Neural progenitor cell (in vitro differentiated cells): ENCODE measurements around the gene CPA4. TPM values are rescaled to one million over a fixed set of nuclear protein-coding genes. Genes with fewer than 3 reads are reported as not detected.

Experiments
- DNase-seq: peaks from one replicate; pipeline ENCODE4 v3.0.0-alpha.2; 2016; ENCODE audit warnings: low spot score
- H2AFZ ChIP-seq: fragments of 200-600 bp; sonication (generic); replicated peaks from 2 replicates; pipeline ENCODE4 v1.6.1; 2016; ENCODE audit warnings: antibody characterized with exemption
- H3F3A ChIP-seq: fragments of 200-600 bp; sonication (generic); 2 replicates; pipeline ENCODE4 v1.6.1; 2016; ENCODE audit warnings: antibody characterized with exemption, low read depth
- H3K27ac ChIP-seq: fragments of 200-600 bp; sonication (generic); 2 replicates; pipeline ENCODE4 v1.5.1; 2016; ENCODE audit warnings: mild to moderate bottlenecking
- H3K27me3 ChIP-seq: fragments of 200-600 bp; sonication (generic); 2 replicates; pipeline ENCODE4 v1.6.1; 2016; ENCODE audit warnings: mild to moderate bottlenecking, moderate library complexity
- H3K36me3 ChIP-seq: fragments of 200-600 bp; sonication (generic); 2 replicates; pipeline ENCODE4 v1.5.1; 2016
- H3K4me1 ChIP-seq: fragments of 200-600 bp; sonication (generic); 2 replicates; pipeline ENCODE4 v1.6.1; 2016; ENCODE audit warnings: mixed run types
- H3K4me2 ChIP-seq: fragments of 200-600 bp; sonication (generic); 2 replicates; pipeline ENCODE4 v1.6.1; 2016
- H3K4me3 ChIP-seq: fragments of 200-600 bp; sonication (generic); 2 replicates; pipeline ENCODE4 v1.5.1; 2016
- H3K79me2 ChIP-seq: fragments of 200-600 bp; sonication (generic); 2 replicates; pipeline ENCODE4 v1.6.1; 2016; ENCODE audit warnings: low read depth
- H3K9ac ChIP-seq: fragments of 200-600 bp; sonication (generic); 2 replicates; pipeline ENCODE4 v1.6.1; 2016
- H3K9me3 ChIP-seq: fragments of 200-600 bp; sonication (generic); 2 replicates; pipeline ENCODE4 v1.5.1; 2016; ENCODE audit warnings: low read depth
- H4K20me1 ChIP-seq: fragments of 200-600 bp; sonication (generic); 2 replicates; pipeline ENCODE4 v1.6.1; 2016; ENCODE audit warnings: low read depth
- H3K27ac Mint-ChIP-seq: 3 replicates; pipeline ENCODE4 v1.8.0; 2021; ENCODE audit warnings: mixed read lengths
- H3K27me3 Mint-ChIP-seq: 2 replicates; pipeline ENCODE4 v1.8.0; 2022; ENCODE audit warnings: low read depth, mild to moderate bottlenecking, inconsistent platforms, moderate library complexity, mixed read lengths; ENCODE audit not compliant: insufficient read depth
- H3K36me3 Mint-ChIP-seq: 3 replicates; pipeline ENCODE4 v1.8.0; 2021; ENCODE audit warnings: mixed read lengths
- H3K4me1 Mint-ChIP-seq: 3 replicates; pipeline ENCODE4 v1.8.0; 2021; ENCODE audit warnings: mixed read lengths
- H3K4me3 Mint-ChIP-seq: 3 replicates; pipeline ENCODE4 v1.8.0; 2021; ENCODE audit warnings: mild to moderate bottlenecking, moderate library complexity, mixed read lengths
- H3K9me3 Mint-ChIP-seq: 3 replicates; pipeline ENCODE4 v1.8.0; 2020; ENCODE audit warnings: mixed read lengths
- CTCF ChIP-seq: fragments of 200-600 bp; sonication (generic); IDR thresholded peaks from 2 replicates; pipeline ENCODE4 v1.5.1; 2017; ENCODE audit warnings: antibody characterized with exemption, mild to moderate bottlenecking
- EZH2 ChIP-seq: fragments of 200-600 bp; sonication (generic); IDR thresholded peaks from 2 replicates; pipeline ENCODE4 v1.6.1; 2017; ENCODE audit warnings: antibody characterized with exemption, mild to moderate bottlenecking, moderate library complexity
- EZH2phosphoT487 ChIP-seq: fragments of 200-600 bp; sonication (generic); IDR thresholded peaks from 2 replicates; pipeline ENCODE4 v1.6.1; 2017; ENCODE audit warnings: antibody characterized with exemption
- total RNA-seq: library from RNA; depleted of rRNA; stranded (reverse); fragments of >200 nt; gene quantifications from 2 replicates; pipeline ENCODE4 v1.2.3, GENCODE V29; 2015; ENCODE audit warnings: low replicate concordance

CPA4 gene
- total RNA-seq, 1 donor from 2014 or later = not detected

GRCh38 chr7:130278860-130279259, 14.1 kb upstream of the CPA4 start:
- Histone ChIP-seq H3F3A (peaks cover 16% of the 10 kb centered on the region), H3K4me1 (peaks cover 22% of the 10 kb centered on the region), H3K27ac (no peak overlapping the region), H2AFZ (no peak overlapping the region), H3K4me3 (no peak overlapping the region), H3K9me3 (no peaks in the 10 kb centered on the region), H3K27me3 (no peaks in the 10 kb centered on the region), H4K20me1 (no peaks in the 10 kb centered on the region), H3K4me2 (no peak overlapping the region), H3K79me2 (no peaks in the 10 kb centered on the region), H3K9ac (no peak overlapping the region), H3K36me3 (no peaks in the 10 kb centered on the region)
- DNase-seq = no peak
- Mint-ChIP-seq H3K4me1 (peaks cover 48% of the 10 kb centered on the region), H3K27me3 (peaks cover 5% of the 10 kb centered on the region), H3K27ac (no peak overlapping the region), H3K36me3 (no peaks in the 10 kb centered on the region), H3K9me3 (peaks cover 15% of the 10 kb centered on the region), H3K4me3 (no peak overlapping the region)
- TF ChIP-seq EZH2 = no peak
- no peak for TF ChIP-seq EZH2phosphoT487
- TF ChIP-seq CTCF = no peak

DNA sequence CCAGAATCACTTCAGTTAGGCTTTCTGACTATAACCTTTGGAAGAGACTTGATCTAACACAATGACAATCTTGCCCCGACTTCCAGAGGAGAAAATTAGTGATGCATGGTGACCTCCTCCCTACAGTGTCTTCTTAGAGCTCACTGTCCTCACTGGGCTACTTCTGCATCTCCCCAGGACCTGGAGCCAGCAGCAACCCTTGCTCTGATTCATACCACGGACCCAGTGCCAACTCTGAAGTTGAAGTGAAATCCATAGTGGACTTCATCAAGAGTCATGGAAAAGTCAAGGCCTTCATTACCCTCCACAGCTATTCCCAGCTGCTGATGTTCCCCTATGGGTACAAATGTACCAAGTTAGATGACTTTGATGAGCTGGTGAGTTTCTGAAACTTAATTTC, 13.7 kb upstream of the CPA4 start:
- no peaks in the 10 kb centered on the region for H4K20me1 ChIP-seq
- no peak for DNase-seq
- no peaks in the 10 kb centered on the region for H3K36me3 ChIP-seq
- H2AFZ ChIP-seq = no peak overlapping the region
- H3K9me3 ChIP-seq = no peaks in the 10 kb centered on the region
- no peaks in the 10 kb centered on the region for H3K79me2 ChIP-seq
- H3K9ac ChIP-seq = no peak overlapping the region
- H3K4me2 ChIP-seq = no peak overlapping the region
- H3K36me3 Mint-ChIP-seq = no peaks in the 10 kb centered on the region
- H3K4me1 Mint-ChIP-seq = peaks cover 43% of the 10 kb centered on the region
- no peak for TF ChIP-seq CTCF
- no peak for TF ChIP-seq EZH2
- TF ChIP-seq EZH2phosphoT487 = no peak
- no peaks in the 10 kb centered on the region for H3K27me3 ChIP-seq
- H3K4me3 Mint-ChIP-seq = no peak overlapping the region
- no peak overlapping the region for H3K27ac Mint-ChIP-seq
- H3K27ac ChIP-seq = no peak overlapping the region
- peaks cover 6% of the 10 kb centered on the region for H3K27me3 Mint-ChIP-seq
- H3K4me1 ChIP-seq = peaks cover 18% of the 10 kb centered on the region
- no peak overlapping the region for H3K4me3 ChIP-seq
- peaks cover 11% of the 10 kb centered on the region for H3F3A ChIP-seq
- H3K9me3 Mint-ChIP-seq = peaks cover 17% of the 10 kb centered on the region

GRCh38 chr7:130279906-130280305, 13.1 kb upstream of the CPA4 start:
- no peak for DNase-seq
- Histone ChIP-seq H3F3A (peaks cover 5% of the 10 kb centered on the region), H3K27ac (no peak overlapping the region), H3K36me3 (no peaks in the 10 kb centered on the region), H3K27me3 (no peaks in the 10 kb centered on the region), H3K9ac (no peak overlapping the region), H2AFZ (no peak overlapping the region), H3K4me3 (no peak overlapping the region), H3K9me3 (no peaks in the 10 kb centered on the region), H3K4me2 (no peak overlapping the region), H3K79me2 (no peaks in the 10 kb centered on the region), H3K4me1 (peaks cover 12% of the 10 kb centered on the region), H4K20me1 (no peaks in the 10 kb centered on the region)
- TF ChIP-seq CTCF = no peak
- no peak for TF ChIP-seq EZH2phosphoT487
- TF ChIP-seq EZH2 = no peak
- H3K4me3 Mint-ChIP-seq = no peak overlapping the region
- H3K9me3 Mint-ChIP-seq = peaks cover 20% of the 10 kb centered on the region
- H3K36me3 Mint-ChIP-seq = peaks cover under 1% of the 10 kb centered on the region
- H3K27ac Mint-ChIP-seq = no peak overlapping the region
- peaks cover 37% of the 10 kb centered on the region for H3K4me1 Mint-ChIP-seq
- peaks cover 7% of the 10 kb centered on the region for H3K27me3 Mint-ChIP-seq
